ENCODE data around the gene OR4K1. TPM values are rescaled to one million over a fixed set of nuclear protein-coding genes. Genes with fewer than 3 reads are reported as not detected.

OR4K1 gene, protein sequence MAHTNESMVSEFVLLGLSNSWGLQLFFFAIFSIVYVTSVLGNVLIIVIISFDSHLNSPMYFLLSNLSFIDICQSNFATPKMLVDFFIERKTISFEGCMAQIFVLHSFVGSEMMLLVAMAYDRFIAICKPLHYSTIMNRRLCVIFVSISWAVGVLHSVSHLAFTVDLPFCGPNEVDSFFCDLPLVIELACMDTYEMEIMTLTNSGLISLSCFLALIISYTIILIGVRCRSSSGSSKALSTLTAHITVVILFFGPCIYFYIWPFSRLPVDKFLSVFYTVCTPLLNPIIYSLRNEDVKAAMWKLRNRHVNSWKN
- not detected in 5 replicates for total RNA-seq (2022; extraction: Qiagen RNA extraction)

DNA sequence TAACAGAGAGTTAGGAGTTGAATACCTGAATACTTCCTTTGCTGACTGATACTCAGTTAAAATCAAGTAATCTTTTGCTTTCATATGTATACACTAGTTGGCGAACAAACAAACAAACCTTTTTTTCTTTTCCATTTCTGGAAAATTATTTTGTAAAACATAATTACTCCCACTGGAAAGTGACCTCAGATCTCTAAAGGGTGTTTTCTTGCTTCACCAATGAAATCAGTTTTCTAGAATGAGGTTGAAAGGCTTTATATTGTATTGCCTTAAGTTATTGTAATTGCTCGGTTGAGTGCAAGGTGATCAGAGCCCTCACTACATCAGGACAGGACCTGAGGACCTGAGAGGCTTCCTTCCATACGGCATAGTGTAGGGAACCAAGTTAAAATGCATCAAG lies at the start of gene OR4K1:
Gene OR4K1 (plus strand): TSS at position 301 of the 400 bp plus-strand sequence. CDS start 4,750 bp downstream, outside the sequence.

DNA sequence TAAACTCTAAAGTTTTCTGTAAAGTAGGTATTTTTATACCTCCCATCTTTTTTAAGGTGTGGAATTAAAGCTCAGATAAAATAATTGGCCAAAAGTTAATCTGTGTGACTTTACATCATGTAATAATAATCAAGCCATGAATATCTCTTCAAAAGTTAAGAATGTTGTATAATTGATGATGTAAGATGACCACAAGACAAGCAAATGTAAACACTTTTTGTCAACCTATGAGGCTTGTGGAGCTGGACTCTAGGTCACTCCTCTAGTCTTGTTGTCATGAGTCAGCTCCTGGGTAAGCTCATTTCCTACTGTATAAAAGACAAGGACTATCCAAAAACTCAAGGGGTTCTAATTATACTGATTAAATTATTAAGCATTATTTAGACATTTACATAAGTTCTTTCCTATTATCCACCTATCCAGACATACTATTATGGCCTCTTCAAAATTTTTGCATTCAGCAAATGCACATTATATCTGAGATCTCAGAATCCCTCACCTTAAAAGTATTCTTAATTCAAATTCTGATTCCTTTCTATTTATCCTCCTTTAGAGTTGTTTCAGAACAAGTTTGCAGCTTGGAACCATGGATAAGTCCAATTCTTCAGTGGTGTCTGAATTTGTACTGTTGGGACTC lies 10.6 kb upstream of the OR4K1 start, which contains the start of gene OR4K5:
Gene OR4K5 (plus strand): TSS at position 587 of the 637 bp plus-strand sequence. CDS start 0 bp downstream, at position 587.

DNA sequence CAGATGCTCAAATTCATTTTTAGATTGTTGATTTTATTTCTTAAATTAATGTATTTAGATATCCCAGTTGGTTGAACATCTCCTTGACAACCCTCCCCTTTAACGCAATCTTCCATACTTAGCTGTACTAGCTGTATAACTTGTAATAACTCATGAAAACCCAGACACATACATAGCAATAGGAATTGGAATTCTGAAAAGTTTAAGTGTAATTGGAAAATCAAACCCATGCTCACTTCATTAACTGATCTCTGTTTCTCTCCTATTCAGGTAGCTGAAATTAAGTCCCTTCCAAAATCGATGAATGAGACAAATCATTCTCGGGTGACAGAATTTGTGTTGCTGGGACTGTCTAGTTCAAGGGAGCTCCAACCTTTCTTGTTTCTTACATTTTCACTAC lies 44.6 kb downstream of the OR4K1 start, which contains the start of gene OR4K15:
Gene OR4K15 (plus strand): TSS at position 301 of the 400 bp plus-strand sequence. CDS start 0 bp downstream, at position 301.

Other genes with a start within 250 kb of the OR4K1 start
- gene OR11H2, start 217.0 kb upstream of the OR4K1 start, total RNA-seq (2022; extraction: Qiagen RNA extraction), result not detected in 5 replicates
- not detected in 5 replicates for gene OR4Q3, start 187.3 kb upstream of the OR4K1 start, total RNA-seq (2022; extraction: Qiagen RNA extraction)
- gene OR4M1, start 157.4 kb upstream of the OR4K1 start, total RNA-seq (2022; extraction: Qiagen RNA extraction), result not detected in 5 replicates
- not detected in 5 replicates for gene OR4N2, start 127.1 kb upstream of the OR4K1 start, total RNA-seq (2022; extraction: Qiagen RNA extraction)
- gene OR4K2, start 55.8 kb upstream of the OR4K1 start, total RNA-seq (2022; extraction: Qiagen RNA extraction), result not detected in 5 replicates
- gene OR4K5, start 10.3 kb upstream of the OR4K1 start, total RNA-seq (2022; extraction: Qiagen RNA extraction), result not detected in 5 replicates
- gene OR4K15, start 44.7 kb downstream of the OR4K1 start, total RNA-seq (2022; extraction: Qiagen RNA extraction), result not detected in 5 replicates
- not detected in 5 replicates for gene OR4Q2, start 71.2 kb downstream of the OR4K1 start, total RNA-seq (2022; extraction: Qiagen RNA extraction)
- not detected in 5 replicates for gene OR4K14, start 88.4 kb downstream of the OR4K1 start, total RNA-seq (2022; extraction: Qiagen RNA extraction)
- not detected in 5 replicates for gene OR4K13, start 105.1 kb downstream of the OR4K1 start, total RNA-seq (2022; extraction: Qiagen RNA extraction)
- not detected in 5 replicates for gene OR4L1, start 129.1 kb downstream of the OR4K1 start, total RNA-seq (2022; extraction: Qiagen RNA extraction)
- gene OR4K17, start 179.8 kb downstream of the OR4K1 start, total RNA-seq (2022; extraction: Qiagen RNA extraction), result not detected in 5 replicates
- not detected in 5 replicates for gene OR4N5, start 207.9 kb downstream of the OR4K1 start, total RNA-seq (2022; extraction: Qiagen RNA extraction)

Measured in A549 treated with Hydrocortisone at 1 μM for 4 hours (cell line).